Measurements from ENCODE around the gene TEX10. TPM values are rescaled to one million over a fixed set of nuclear protein-coding genes. Genes with fewer than 3 reads are reported as not detected.
"Not testable (repeated sequence)": the region's sequence is repeated elsewhere in the genome, so short reads cannot be mapped to it uniquely, and the experiment has no call there.

Gene TEX10
- total RNA-seq = 31.3 and 32.8 TPM in 2 replicates

DNA sequence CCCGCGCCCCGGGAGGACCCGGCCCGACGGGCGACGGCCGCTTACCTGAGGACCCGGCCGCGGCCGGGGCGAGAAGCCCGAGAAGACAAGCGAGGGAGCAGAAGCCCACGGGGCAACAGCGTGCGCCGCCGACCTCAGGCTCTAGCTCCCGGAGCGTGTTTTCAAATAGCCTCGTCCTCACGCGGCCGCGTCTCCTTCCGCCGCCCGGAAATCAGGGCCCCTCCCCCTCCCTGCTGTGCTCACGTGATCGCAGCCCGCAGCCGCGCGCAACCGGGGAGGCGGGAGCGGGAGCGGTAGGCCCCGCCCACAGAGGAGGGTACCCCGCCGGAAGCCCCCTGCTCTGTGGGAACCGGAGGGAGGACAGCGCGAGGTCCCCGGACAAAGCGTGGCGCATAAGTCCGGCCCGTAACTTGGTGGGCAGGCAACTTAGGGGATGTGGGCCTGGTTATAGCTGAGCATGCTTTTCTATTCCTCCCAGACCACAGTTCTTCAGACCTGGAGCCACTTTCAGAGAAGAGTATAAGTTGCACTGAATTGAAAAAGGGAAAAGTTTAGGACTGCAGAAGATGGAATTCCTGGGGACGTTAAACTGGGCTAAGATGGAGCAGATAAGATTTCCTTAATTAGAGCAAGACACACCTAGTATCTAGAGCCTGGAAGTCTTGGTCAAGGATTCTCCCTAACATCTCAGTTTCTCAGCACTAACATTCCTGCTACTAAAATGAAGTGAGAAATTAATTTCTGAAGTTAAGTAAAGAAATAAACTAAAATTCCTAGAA lies at the start of gene TEX10:
Gene TEX10 (minus strand): TSS at position 216 of the 779 bp plus-strand sequence. CDS start 3,579 bp downstream, outside the sequence.
- DNase-seq = peak; percentile 97
- Mint-ChIP-seq H3K9me3 (peaks cover 5% of the 10 kb centered on the region), H3K27ac (peak within 1 kb of the TSS; percentile 56), H3K27me3 (no peaks in the 10 kb centered on the region), H3K4me3 (peak within 1 kb of the TSS; percentile 88), H3K4me1 (peaks cover 32% of the 10 kb centered on the region), H3K36me3 (ENCODE audit: low read depth) (peaks cover 14% of the 10 kb centered on the region)
- intact Hi-C loops (cut with micrococcal nuclease) = loop anchor here (1.0 to 10.0 kb wide), 6 partner anchors 58 to 1131 kb away; partner anchors contain the start of genes ALG2, INVS, MRPL50 and MSANTD3

- H3K36me3 Mint-ChIP-seq (ENCODE audit: low read depth) = no peaks in the 10 kb centered on the region
- peaks cover 18% of the 10 kb centered on the region for H3K27me3 Mint-ChIP-seq
- H3K4me1 Mint-ChIP-seq = no peaks in the 10 kb centered on the region
- no peak overlapping the region for H3K4me3 Mint-ChIP-seq
- H3K27ac Mint-ChIP-seq = no peak overlapping the region
- DNase-seq = no peak
- no peaks in the 10 kb centered on the region for H3K9me3 Mint-ChIP-seq
- intact Hi-C loops (cut with micrococcal nuclease) = no loop called here
Measured at GRCh38 chr9:100401042-100401441, 48.3 kb upstream of the TEX10 start.

DNA sequence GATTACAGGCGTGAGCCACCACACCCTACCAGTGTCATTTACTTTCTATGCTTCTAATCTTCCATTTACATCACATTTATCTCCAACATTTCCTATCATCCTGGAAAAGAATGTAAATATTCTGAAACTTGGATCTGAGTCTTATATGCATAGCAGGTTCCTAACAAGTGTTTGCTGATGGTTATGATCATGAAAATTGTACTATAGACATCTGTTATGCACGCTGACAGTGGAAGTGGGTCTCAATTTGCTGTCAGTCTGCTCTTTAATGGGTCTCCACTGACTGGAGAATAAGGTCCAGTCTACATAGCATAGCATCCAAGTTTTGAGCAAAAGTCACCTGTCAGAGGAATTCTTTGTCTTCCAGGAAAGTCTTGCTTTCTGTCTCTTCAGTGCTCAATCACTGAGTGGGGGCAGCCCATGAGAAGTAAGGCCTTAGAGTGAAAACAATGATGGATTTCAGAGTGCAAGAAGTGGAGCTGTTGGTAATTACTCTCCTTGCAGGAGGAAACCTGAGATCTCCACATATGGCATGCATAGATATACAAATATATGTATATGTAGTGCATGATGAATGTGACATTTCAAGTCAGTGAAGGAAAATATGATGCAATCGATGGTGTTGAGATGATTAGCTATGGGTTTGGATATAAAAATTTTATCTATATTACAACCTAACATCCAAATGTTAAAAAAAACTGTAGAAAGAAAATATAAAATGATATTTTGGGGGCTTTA lies 45.0 kb upstream of the TEX10 start:
- intact Hi-C loops (cut with micrococcal nuclease) = no loop called here
- no peak overlapping the region for H3K27ac Mint-ChIP-seq
- no peak overlapping the region for H3K4me3 Mint-ChIP-seq
- peaks cover 14% of the 10 kb centered on the region for H3K27me3 Mint-ChIP-seq
- H3K9me3 Mint-ChIP-seq = no peaks in the 10 kb centered on the region
- H3K4me1 Mint-ChIP-seq = no peaks in the 10 kb centered on the region
- DNase-seq = no peak
- H3K36me3 Mint-ChIP-seq (ENCODE audit: low read depth) = no peaks in the 10 kb centered on the region

GRCh38 chr9:100396769-100397168 lies 44.0 kb upstream of the TEX10 start:
- H3K4me1 Mint-ChIP-seq = no peaks in the 10 kb centered on the region
- H3K4me3 Mint-ChIP-seq = no peak overlapping the region
- H3K27me3 Mint-ChIP-seq = peaks cover 13% of the 10 kb centered on the region
- DNase-seq = no peak
- H3K27ac Mint-ChIP-seq = no peak overlapping the region
- intact Hi-C loops (cut with micrococcal nuclease) = no loop called here
- no peaks in the 10 kb centered on the region for H3K36me3 Mint-ChIP-seq (ENCODE audit: low read depth)
- H3K9me3 Mint-ChIP-seq = peaks cover 1% of the 10 kb centered on the region

DNA sequence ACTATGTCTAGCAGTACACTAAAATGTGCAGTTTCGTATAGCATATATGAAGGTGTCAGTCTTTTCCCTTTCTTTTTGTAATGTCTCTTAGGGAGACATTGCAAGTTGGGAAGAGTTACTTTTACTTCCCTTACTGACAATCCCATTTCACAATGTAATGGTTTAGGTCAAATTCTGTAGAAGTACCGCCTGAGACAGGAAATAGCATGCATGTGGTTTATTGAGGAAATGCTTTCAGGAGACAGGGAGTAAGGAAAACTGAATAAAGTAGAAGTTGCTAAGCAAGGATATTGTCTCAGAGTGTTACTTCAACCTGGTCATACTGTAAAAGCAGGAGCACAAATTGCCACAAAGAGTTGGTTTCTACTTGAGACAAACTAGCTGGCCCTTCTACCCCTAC lies 42.1 kb upstream of the TEX10 start:
- intact Hi-C loops (cut with micrococcal nuclease) = no loop called here
- Mint-ChIP-seq H3K4me1 (no peaks in the 10 kb centered on the region), H3K4me3 (no peak overlapping the region), H3K9me3 (peaks cover 3% of the 10 kb centered on the region), H3K36me3 (ENCODE audit: low read depth) (no peaks in the 10 kb centered on the region), H3K27me3 (peaks cover 3% of the 10 kb centered on the region), H3K27ac (no peak overlapping the region)
- no peak for DNase-seq

DNA sequence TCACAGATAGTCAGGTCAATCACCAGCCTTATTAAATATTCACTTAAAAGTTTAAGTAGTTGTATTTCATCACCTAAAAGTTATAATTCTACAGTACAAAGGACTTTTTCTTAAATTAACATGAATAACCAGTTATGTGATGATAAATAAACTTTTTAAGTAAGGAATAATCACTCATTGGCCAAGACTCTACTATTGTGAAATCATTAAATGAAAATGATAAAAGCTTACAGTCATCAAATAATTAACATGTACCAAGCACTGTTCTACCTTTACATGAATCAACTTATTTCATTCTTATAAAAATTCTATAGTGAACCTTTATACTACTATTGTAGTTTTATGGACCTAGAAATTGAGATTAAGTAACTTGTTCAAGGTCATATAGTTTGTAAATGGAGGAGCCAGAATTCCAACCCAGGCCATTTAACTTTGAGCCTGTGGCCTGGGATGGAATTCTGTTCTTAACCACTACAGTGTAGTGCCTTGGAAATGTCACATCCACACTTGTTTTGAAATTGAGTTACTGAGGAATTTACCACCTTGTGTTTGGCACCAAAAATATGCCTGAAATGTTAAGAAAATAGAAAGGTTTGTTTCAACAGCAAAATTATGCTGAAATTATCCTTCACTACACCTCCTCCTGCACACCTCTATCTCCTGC lies 41.4 kb upstream of the TEX10 start:
- H3K36me3 Mint-ChIP-seq (ENCODE audit: low read depth) = no peaks in the 10 kb centered on the region
- intact Hi-C loops (cut with micrococcal nuclease) = no loop called here
- H3K27me3 Mint-ChIP-seq = peaks cover 3% of the 10 kb centered on the region
- no peak overlapping the region for H3K27ac Mint-ChIP-seq
- H3K4me3 Mint-ChIP-seq = no peak overlapping the region
- no peaks in the 10 kb centered on the region for H3K4me1 Mint-ChIP-seq
- no peak for DNase-seq
- H3K9me3 Mint-ChIP-seq = peaks cover 3% of the 10 kb centered on the region

- H3K27me3 Mint-ChIP-seq; DNase-seq; H3K4me1 Mint-ChIP-seq; H3K36me3 Mint-ChIP-seq (ENCODE audit: low read depth); H3K4me3 Mint-ChIP-seq; H3K27ac Mint-ChIP-seq; H3K9me3 Mint-ChIP-seq; intact Hi-C loops (cut with micrococcal nuclease): not testable (repeated sequence)
Measured at GRCh38 chr9:100392989-100393388, 40.2 kb upstream of the TEX10 start.

GRCh38 chr9:100379862-100380261 lies 27.1 kb upstream of the TEX10 start:
- H3K27ac Mint-ChIP-seq = no peak overlapping the region
- no peaks in the 10 kb centered on the region for H3K36me3 Mint-ChIP-seq (ENCODE audit: low read depth)
- H3K27me3 Mint-ChIP-seq = no peaks in the 10 kb centered on the region
- H3K4me1 Mint-ChIP-seq = no peaks in the 10 kb centered on the region
- H3K9me3 Mint-ChIP-seq = no peaks in the 10 kb centered on the region
- DNase-seq = no peak
- intact Hi-C loops (cut with micrococcal nuclease) = no loop called here
- H3K4me3 Mint-ChIP-seq = no peak overlapping the region

- no peak overlapping the region for H3K27ac Mint-ChIP-seq
- no peaks in the 10 kb centered on the region for H3K4me1 Mint-ChIP-seq
- H3K36me3 Mint-ChIP-seq (ENCODE audit: low read depth) = no peaks in the 10 kb centered on the region
- no peaks in the 10 kb centered on the region for H3K9me3 Mint-ChIP-seq
- DNase-seq = no peak
- no peak overlapping the region for H3K4me3 Mint-ChIP-seq
- intact Hi-C loops (cut with micrococcal nuclease) = no loop called here
- no peaks in the 10 kb centered on the region for H3K27me3 Mint-ChIP-seq
Measured at GRCh38 chr9:100377015-100377414, 24.3 kb upstream of the TEX10 start.

GRCh38 chr9:100375658-100376057 lies 22.9 kb upstream of the TEX10 start:
- no peak overlapping the region for H3K4me3 Mint-ChIP-seq
- intact Hi-C loops (cut with micrococcal nuclease) = no loop called here
- DNase-seq = no peak
- H3K4me1 Mint-ChIP-seq = no peaks in the 10 kb centered on the region
- no peak overlapping the region for H3K27ac Mint-ChIP-seq
- H3K36me3 Mint-ChIP-seq (ENCODE audit: low read depth) = no peaks in the 10 kb centered on the region
- H3K9me3 Mint-ChIP-seq = no peaks in the 10 kb centered on the region
- no peaks in the 10 kb centered on the region for H3K27me3 Mint-ChIP-seq

- H3K4me3 Mint-ChIP-seq = no peak overlapping the region
- H3K9me3 Mint-ChIP-seq = no peaks in the 10 kb centered on the region
- intact Hi-C loops (cut with micrococcal nuclease) = no loop called here
- H3K36me3 Mint-ChIP-seq (ENCODE audit: low read depth) = no peaks in the 10 kb centered on the region
- no peak overlapping the region for H3K27ac Mint-ChIP-seq
- no peak for DNase-seq
- no peaks in the 10 kb centered on the region for H3K27me3 Mint-ChIP-seq
- no peaks in the 10 kb centered on the region for H3K4me1 Mint-ChIP-seq
Measured at GRCh38 chr9:100372648-100373047, 19.9 kb upstream of the TEX10 start.

DNA sequence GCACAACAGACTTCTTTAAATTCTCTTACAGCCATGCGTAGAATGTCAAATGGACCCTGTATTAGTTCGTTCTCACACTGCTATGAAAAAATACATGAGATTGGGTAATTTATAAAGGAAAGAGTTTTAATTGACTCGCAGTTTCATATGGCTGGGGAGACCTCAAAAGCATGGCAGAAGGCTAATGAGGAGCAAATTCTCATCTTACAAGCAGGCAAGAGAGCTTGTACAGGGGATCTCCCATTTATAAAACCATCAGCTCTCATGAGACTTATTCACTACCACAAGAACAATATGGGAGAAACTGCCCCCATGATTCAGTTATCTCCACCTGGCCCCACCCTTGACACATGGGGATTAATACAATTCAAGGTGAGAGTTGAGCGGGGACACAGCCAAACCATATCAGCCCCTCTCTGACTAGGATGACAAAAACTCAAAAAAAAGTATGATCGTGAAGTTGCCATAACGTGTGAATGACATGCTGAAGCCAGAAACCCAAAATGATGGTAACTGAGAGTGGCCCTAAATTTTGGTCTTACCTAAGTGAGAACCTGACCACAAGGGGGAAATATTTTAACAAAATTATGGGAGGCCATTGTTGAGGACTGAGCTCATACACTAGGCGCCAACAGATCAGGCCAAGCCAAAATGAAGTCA lies 17.5 kb upstream of the TEX10 start:
- peaks cover 6% of the 10 kb centered on the region for H3K9me3 Mint-ChIP-seq
- H3K4me1 Mint-ChIP-seq = no peaks in the 10 kb centered on the region
- no peak overlapping the region for H3K4me3 Mint-ChIP-seq
- no peaks in the 10 kb centered on the region for H3K27me3 Mint-ChIP-seq
- intact Hi-C loops (cut with micrococcal nuclease) = no loop called here
- no peak for DNase-seq
- H3K27ac Mint-ChIP-seq = no peak overlapping the region
- H3K36me3 Mint-ChIP-seq (ENCODE audit: low read depth) = no peaks in the 10 kb centered on the region

- Mint-ChIP-seq H3K36me3 (ENCODE audit: low read depth) (no peaks in the 10 kb centered on the region), H3K27me3 (no peaks in the 10 kb centered on the region), H3K9me3 (peaks cover 9% of the 10 kb centered on the region), H3K4me3 (no peak overlapping the region), H3K27ac (no peak overlapping the region), H3K4me1 (no peaks in the 10 kb centered on the region)
- intact Hi-C loops (cut with micrococcal nuclease) = no loop called here
- no peak for DNase-seq
Measured at GRCh38 chr9:100368672-100369071, 15.9 kb upstream of the TEX10 start.

- no peaks in the 10 kb centered on the region for H3K4me1 Mint-ChIP-seq
- peaks cover 17% of the 10 kb centered on the region for H3K9me3 Mint-ChIP-seq
- no peak for DNase-seq
- no peak overlapping the region for H3K4me3 Mint-ChIP-seq
- H3K27me3 Mint-ChIP-seq = no peaks in the 10 kb centered on the region
- no peak overlapping the region for H3K27ac Mint-ChIP-seq
- intact Hi-C loops (cut with micrococcal nuclease) = no loop called here
- no peaks in the 10 kb centered on the region for H3K36me3 Mint-ChIP-seq (ENCODE audit: low read depth)
Measured at GRCh38 chr9:100366121-100366520, 13.4 kb upstream of the TEX10 start.
